Activated T-helper 2 cell treated with anti-CD3 and anti-CD28 coated beads, Interferon-gamma antibody, Interleukin-2, Interleukin-4, amounts not matched to agents 10 μg/mL and 5 μg/mL and 100 μg/mL, durations not matched to agents 14 hours and 24 hours and 36 hours (primary cell): ENCODE data around the gene CFAP119. TPM values are rescaled to one million over a fixed set of nuclear protein-coding genes. Genes with fewer than 3 reads are reported as not detected.
A peak's percentile ranks its signal among the peaks of the same experiment; 100 is the strongest.

ENCODE experiments used
- DNase-seq: peaks from one replicate; pipeline ENCODE4 v3.0.0; 2021; ENCODE audit warnings: low spot score
- H3K27ac Mint-ChIP-seq: one replicate; pipeline ENCODE4 v1.8.0; 2021; ENCODE audit warnings: mixed read lengths
- H3K27me3 Mint-ChIP-seq: one replicate; pipeline ENCODE4 v1.8.0; 2021; ENCODE audit warnings: low read depth, mixed read lengths
- H3K36me3 Mint-ChIP-seq: one replicate; pipeline ENCODE4 v1.8.0; 2021; ENCODE audit warnings: low read depth, mixed read lengths
- H3K4me1 Mint-ChIP-seq: one replicate; pipeline ENCODE4 v1.8.0; 2021; ENCODE audit warnings: low read depth, mixed read lengths
- H3K4me3 Mint-ChIP-seq: one replicate; pipeline ENCODE4 v1.8.0; 2021; ENCODE audit warnings: low read depth, mild to moderate bottlenecking, moderate library complexity, mixed read lengths
- H3K9me3 Mint-ChIP-seq: one replicate; pipeline ENCODE4 v1.8.0; 2021; ENCODE audit warnings: mixed read lengths
- intact Hi-C: fragments of 100-400 bp; cut with micrococcal nuclease; formaldehyde crosslinking; loops from one replicate; pipeline ENCODE4 v1.15.1; 2023
- total RNA-seq: library from RNA; stranded (reverse); gene quantifications from 2 replicates; pipeline ENCODE4 v1.2.3, GENCODE V29; 2022

The CFAP119 gene
- total RNA-seq, 1 donor from 2014 or later: 2.8 TPM

DNA sequence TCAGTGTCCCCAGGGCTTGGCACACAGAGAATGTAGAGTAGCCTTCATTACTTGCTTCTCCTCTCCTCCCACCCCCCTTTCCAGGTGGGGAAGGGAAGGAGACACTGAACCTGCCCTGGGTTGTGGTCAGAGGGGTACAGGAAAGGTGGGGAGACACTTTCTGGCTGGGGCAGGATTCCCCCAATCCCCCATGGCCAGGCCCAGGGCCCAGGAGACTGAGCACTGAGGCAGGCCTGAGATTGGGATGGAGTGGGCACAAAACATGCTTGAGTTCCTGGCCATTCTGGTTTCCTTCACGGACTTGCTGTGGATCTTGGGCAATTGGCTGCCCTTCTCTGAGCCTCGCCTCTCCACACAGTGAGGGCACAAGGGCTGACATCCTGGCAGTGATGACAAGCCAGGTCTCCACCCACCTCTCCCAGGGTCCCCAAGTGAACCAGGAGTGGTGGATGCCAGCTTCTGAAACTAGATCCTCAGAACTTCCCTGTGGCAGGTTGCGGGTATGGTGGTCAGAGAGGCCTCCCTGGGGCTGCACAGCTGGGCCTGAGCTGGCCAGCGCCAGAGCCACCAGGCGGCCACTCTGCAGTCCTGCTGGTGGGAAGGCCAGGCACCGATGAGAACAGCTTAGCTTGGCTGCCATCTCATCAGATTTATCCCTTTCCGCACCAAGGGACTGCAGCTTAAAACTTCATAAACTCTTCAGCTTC is 15.9 kb upstream of the CFAP119 start:
- Mint-ChIP-seq H3K9me3 (no peaks in the 10 kb centered on the region), H3K4me1 (peaks cover 12% of the 10 kb centered on the region), H3K4me3 (peak overlapping the region; percentile 93), H3K36me3 (peaks cover 21% of the 10 kb centered on the region), H3K27ac (no peak overlapping the region), H3K27me3 (no peaks in the 10 kb centered on the region)
- intact Hi-C loops: no loop called here
- DNase-seq: no peak

DNA sequence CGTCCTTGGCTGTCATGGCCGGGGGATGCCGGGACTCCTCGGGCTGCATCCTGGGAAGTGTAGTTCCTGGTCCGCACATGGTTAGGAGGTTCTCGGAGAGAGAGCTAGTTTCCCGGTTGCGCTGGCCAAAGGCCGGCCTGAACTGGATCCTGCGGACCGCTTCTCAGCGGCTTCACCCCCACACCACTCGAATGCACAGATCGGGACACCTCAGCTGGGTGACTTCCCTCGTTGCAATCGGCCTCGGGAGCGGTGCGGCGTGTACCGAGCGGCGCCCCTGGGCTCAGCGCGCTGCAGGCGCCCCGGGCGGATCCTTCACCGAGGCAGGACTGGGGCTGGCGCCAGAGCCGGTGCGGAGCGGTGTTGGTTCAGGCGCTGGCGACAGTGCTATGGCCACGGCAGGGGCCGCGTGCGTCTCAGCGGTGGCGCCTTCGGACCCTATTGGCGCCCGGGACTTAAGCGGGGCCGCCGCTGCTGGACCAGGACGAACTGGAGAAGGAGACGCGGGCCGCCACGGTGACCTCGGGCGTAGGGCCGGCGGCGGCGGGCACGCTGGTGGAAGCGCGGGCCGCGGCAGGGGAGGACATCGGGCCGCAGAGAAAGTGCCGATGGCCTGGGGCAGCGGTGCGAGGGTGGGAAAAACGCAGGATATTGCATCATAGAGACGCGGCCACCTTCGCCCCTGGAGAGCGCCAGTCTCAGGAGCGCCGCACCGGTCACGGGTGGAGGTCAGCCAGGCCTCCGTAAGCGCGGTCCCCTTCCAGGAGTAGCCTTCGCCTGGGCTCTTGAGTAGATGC is 13.7 kb upstream of the CFAP119 start:
- no peaks in the 10 kb centered on the region for H3K9me3 Mint-ChIP-seq
- peak; percentile 54 for DNase-seq
- intact Hi-C loops: loop anchor here (1.0 kb wide), 1 partner anchor 39 kb away; no protein-coding TSS in a partner anchor
- H3K36me3 Mint-ChIP-seq: peaks cover 41% of the 10 kb centered on the region
- H3K4me3 Mint-ChIP-seq: peak overlapping the region; percentile 93
- no peaks in the 10 kb centered on the region for H3K27me3 Mint-ChIP-seq
- peaks cover 12% of the 10 kb centered on the region for H3K4me1 Mint-ChIP-seq
- peak overlapping the region; percentile 94 for H3K27ac Mint-ChIP-seq

DNA sequence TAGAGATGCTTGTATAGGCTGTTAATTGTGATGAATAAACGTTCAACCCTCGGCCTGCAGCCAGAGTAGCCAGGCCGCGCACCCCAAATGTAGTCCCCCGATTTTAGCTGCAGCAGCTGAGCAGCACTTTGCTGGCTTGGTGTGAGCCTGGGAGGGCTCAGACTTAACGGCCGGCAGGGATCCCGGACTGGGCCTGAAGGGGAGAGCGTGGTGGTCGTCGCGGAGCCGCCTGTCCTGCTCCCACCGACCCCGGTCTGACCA is 13.2 kb upstream of the CFAP119 start:
- Mint-ChIP-seq H3K27ac (peak overlapping the region; percentile 94), H3K27me3 (no peaks in the 10 kb centered on the region), H3K4me1 (peaks cover 12% of the 10 kb centered on the region), H3K36me3 (peaks cover 46% of the 10 kb centered on the region), H3K4me3 (peak overlapping the region; percentile 93), H3K9me3 (no peaks in the 10 kb centered on the region)
- DNase-seq: no peak
- intact Hi-C loops: no loop called here

DNA sequence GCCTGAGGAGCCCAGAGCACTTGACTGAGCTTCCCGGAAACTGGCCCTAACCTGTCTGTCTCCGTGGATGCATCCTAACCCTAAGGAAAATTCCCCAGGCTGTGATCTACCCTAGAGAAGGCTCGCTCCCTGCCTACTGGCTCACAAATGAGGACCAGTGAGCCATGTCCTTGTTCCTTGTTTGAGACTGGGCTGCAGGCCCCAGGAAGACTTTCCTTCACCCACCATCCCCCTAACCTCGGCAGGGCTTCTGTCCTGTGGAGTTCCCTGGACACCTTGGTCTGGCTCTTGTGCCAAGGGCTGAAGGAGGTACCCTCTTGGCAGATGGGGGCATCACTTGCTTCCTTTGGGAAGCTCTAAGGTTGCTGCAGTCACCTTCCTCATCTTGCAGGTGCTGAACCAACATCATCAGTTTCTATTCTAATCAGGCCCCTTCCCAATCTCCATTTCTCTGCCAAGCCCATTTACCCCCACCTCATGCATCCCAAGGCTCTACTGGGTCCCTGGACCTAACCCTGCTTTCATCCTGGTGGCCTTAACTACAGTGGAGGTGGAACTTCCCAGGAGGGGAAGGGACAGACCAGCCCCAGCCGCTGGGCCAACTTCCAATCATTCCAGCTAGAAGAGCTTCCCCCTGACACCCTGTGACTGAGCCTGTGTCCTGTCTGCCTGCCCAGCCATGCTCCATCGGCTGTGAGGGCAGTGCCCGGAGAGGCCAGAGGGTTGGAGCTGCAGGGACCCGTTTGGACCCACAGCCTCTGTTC is 12.7 kb upstream of the CFAP119 start:
- H3K27ac Mint-ChIP-seq: peak overlapping the region; percentile 24
- DNase-seq: no peak

DNA sequence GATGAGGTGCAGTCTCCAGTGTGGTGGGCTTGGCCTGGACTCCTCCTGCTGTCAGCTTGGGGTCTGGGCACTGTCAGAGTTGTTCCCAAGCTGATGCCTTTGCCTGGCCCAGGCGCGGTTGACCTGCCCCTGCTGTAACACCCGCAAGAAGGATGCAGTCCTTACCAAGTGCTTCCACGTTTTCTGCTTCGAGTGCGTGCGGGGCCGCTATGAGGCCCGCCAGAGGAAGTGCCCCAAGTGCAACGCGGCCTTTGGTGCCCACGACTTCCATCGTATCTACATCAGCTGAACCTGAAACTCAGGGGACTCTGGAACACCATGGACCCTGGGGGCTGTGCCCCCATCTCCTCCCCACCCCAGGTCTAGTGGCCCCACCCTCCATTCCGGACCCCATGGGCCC is 12.0 kb upstream of the CFAP119 start:
- H3K36me3 Mint-ChIP-seq: peaks cover 55% of the 10 kb centered on the region
- H3K4me1 Mint-ChIP-seq: peaks cover 12% of the 10 kb centered on the region
- no peak overlapping the region for H3K27ac Mint-ChIP-seq
- DNase-seq: no peak
- H3K4me3 Mint-ChIP-seq: no peak overlapping the region
- H3K27me3 Mint-ChIP-seq: no peaks in the 10 kb centered on the region
- intact Hi-C loops: no loop called here
- H3K9me3 Mint-ChIP-seq: no peaks in the 10 kb centered on the region

More for the DNA sequence above, 12.7 kb upstream of the CFAP119 start:
- peaks cover 12% of the 10 kb centered on the region for H3K4me1 Mint-ChIP-seq
- peak overlapping the region; percentile 93 for H3K4me3 Mint-ChIP-seq
- no peaks in the 10 kb centered on the region for H3K9me3 Mint-ChIP-seq
- H3K27me3 Mint-ChIP-seq: no peaks in the 10 kb centered on the region
- intact Hi-C loops: no loop called here
- peaks cover 48% of the 10 kb centered on the region for H3K36me3 Mint-ChIP-seq

DNA sequence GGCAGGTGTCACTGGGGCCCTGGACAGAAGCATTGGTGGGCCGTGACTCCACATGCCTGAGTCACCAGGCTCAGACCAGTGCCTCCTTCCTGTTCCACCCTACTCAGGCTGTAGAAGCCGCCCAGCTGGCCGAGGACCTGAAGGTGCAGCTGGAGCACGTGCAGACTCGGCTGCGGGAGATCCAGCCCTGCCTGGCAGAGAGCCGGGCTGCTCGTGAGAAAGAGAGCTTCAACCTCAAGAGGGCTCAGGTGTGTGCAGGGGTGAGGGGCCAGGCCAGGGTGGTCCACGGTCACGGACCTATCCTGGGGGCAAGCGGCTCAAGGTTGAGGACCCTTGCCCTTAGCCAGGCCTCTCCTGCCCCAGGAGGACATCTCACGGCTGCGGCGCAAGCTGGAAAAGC is 9.9 kb upstream of the CFAP119 start:
- Mint-ChIP-seq H3K27me3 (no peaks in the 10 kb centered on the region), H3K36me3 (peaks cover 67% of the 10 kb centered on the region), H3K4me1 (peaks cover 9% of the 10 kb centered on the region), H3K9me3 (no peaks in the 10 kb centered on the region), H3K4me3 (no peak overlapping the region), H3K27ac (no peak overlapping the region)
- intact Hi-C loops: no loop called here
- no peak for DNase-seq

DNA sequence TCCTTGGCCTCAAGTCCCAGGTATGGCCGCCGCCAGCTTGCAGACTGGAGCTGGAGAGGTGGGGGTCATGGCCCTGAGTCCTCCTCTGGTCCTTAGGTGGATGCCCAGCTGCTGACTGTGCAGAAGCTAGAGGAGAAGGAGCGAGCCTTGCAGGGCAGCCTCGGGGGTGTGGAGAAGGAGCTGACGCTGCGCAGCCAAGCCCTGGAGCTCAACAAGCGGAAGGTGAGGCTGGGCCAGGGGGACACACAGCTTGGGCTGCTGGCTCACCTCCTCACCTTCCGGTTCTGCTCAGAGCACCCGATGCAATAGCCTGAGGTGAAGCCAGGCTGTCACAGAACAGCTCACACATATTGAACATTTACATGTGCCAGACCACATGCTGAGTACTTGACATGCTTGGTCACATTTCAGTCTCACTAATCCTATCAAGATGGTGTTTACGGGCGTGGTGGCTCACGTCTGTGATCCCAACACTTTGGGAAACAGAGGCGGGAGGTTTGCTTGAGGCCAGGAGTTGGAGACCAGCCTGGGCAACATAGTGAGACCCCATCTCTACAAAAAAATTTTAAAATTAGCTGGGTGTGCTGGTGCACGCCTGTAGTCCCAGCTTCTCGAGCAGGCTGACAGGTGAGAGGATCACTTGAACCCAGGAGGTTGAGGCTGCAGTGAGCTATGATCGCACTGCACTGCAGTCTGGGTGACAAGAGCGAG is 7.7 kb upstream of the CFAP119 start:
- no peak for DNase-seq
- H3K9me3 Mint-ChIP-seq: no peaks in the 10 kb centered on the region
- H3K4me1 Mint-ChIP-seq: peaks cover under 1% of the 10 kb centered on the region
- H3K27ac Mint-ChIP-seq: no peak overlapping the region
- H3K27me3 Mint-ChIP-seq: no peaks in the 10 kb centered on the region
- intact Hi-C loops: no loop called here
- H3K4me3 Mint-ChIP-seq: no peak overlapping the region
- peaks cover 82% of the 10 kb centered on the region for H3K36me3 Mint-ChIP-seq

DNA sequence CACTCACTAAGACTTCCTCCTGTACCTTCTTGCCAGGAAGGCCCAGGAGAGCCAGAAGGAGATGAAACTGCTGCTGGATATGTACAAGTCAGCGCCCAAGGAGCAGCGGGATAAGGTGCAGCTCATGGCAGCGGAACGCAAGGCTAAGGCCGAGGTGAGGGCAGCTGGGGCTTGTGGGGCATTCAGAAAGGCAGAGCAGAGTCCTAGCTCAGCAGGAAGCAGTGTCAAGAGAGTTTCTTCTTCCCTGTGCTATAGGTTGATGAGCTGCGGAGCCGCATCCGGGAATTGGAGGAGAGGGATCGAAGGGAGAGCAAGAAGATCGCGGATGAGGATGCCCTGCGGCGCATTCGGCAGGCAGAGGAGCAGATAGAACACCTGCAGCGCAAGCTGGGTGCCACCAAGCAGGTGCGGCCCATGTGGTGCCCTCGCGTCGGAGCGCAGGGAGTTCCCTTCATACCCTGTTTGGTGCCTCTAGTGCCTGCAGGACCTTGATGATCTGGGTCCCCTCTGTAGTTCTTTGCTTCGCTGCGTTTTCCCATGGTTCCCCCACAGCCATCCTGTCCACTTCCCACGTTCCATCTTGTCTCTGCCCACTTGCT is 6.8 kb upstream of the CFAP119 start:
- Mint-ChIP-seq H3K4me1 (peaks cover 2% of the 10 kb centered on the region), H3K4me3 (no peak overlapping the region), H3K27me3 (no peaks in the 10 kb centered on the region), H3K9me3 (no peaks in the 10 kb centered on the region), H3K36me3 (peaks cover 87% of the 10 kb centered on the region), H3K27ac (no peak overlapping the region)
- intact Hi-C loops: no loop called here
- DNase-seq: no peak

DNA sequence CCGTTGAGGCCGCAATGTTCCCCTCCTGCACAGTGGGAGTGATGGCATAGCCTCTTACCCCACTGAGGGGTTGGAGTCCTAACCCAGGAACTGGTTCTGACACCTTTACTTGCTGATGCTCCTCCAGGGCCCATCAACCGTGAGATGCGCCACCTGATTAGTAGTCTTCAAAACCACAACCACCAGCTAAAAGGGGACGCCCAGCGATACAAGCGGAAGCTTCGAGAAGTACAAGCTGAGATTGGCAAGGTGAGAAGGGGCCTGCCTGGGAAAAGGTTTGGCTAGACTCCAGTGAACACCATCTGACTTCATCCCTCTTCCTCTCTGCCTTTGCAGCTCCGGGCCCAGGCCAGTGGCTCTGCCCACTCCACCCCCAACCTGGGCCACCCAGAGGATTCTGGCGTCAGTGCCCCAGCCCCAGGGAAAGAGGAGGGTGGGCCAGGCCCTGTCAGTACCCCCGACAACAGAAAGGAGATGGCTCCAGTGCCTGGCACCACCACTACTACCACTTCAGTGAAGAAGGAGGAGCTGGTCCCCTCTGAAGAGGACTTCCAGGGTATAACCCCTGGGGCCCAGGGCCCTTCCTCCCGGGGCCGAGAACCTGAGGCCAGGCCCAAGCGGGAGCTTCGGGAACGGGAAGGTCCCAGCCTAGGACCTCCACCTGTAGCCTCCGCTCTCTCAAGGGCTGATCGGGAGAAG is 6.1 kb upstream of the CFAP119 start:
- peaks cover 85% of the 10 kb centered on the region for H3K36me3 Mint-ChIP-seq
- no peaks in the 10 kb centered on the region for H3K9me3 Mint-ChIP-seq
- no peaks in the 10 kb centered on the region for H3K27me3 Mint-ChIP-seq
- intact Hi-C loops: no loop called here
- peaks cover 6% of the 10 kb centered on the region for H3K4me1 Mint-ChIP-seq
- no peak overlapping the region for H3K27ac Mint-ChIP-seq
- no peak overlapping the region for H3K4me3 Mint-ChIP-seq
- DNase-seq: no peak

DNA sequence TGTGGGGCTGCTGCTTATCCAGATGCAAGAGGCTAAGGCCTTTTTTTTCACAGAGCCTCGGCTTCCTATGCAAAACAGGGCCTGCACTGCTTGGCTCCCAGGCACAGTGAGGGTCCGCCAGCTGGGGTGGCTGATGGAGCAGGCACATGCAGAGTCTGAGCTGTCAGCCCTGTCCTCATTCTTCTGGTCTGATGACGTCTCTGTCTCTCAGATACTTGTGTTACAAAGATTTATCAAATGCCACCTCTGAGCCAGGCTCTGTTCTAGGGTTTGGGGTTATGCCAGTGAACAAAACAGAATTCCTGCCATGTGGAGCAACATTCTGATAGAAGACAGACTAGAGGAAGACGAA is 5.0 kb upstream of the CFAP119 start:
- intact Hi-C loops: no loop called here
- no peak for DNase-seq
- Mint-ChIP-seq H3K27ac (no peak overlapping the region), H3K27me3 (no peaks in the 10 kb centered on the region), H3K4me3 (no peak overlapping the region), H3K4me1 (peaks cover 9% of the 10 kb centered on the region), H3K36me3 (peaks cover 85% of the 10 kb centered on the region), H3K9me3 (no peaks in the 10 kb centered on the region)

DNA sequence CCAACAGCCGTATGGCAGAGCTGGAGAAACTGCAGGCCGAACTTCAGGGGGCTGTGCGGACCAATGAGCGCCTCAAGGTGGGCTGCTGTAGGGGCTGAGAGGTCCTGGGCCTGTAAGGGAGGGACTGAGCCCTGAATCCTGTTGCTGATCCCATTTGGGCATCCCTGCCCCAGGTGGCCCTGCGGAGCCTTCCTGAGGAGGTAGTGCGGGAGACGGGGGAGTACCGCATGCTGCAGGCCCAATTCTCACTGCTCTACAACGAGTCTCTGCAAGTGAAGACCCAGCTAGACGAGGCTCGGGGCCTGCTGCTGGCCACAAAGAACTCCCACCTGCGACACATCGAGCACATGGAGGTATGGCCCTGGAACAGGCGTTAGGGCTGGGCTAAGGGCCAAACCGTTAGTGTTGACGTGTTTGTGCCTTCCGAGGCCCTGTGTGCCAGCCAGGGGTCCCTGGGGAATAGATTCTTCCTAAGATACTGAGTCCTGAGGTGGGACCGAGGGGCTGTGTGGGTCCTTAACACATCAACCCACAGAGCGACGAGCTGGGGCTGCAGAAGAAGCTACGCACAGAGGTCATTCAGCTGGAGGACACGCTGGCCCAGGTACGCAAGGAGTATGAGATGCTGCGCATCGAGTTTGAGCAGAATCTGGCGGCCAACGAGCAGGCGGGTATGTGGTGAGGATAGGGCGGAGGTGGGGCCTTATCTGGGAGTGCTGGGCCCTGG is 4.5 kb upstream of the CFAP119 start:
- Mint-ChIP-seq H3K4me1 (peaks cover 9% of the 10 kb centered on the region), H3K27ac (no peak overlapping the region), H3K36me3 (peaks cover 80% of the 10 kb centered on the region)

More for the DNA sequence above, 4.5 kb upstream of the CFAP119 start:
- Mint-ChIP-seq H3K4me3 (no peak overlapping the region), H3K9me3 (no peaks in the 10 kb centered on the region), H3K27me3 (no peaks in the 10 kb centered on the region)
- intact Hi-C loops: no loop called here
- no peak for DNase-seq
